Keratinocyte (primary cell): Measurements from ENCODE around the gene TENM4.

ENCODE experiments used
- CTCF ChIP-seq, 3 experiments: IDR thresholded peaks in 1 of 3; conservative IDR thresholded peaks in 1 of 3; optimal IDR thresholded peaks in 1 of 3; 2 replicates in 2 of 3; 3 replicates in 1 of 3; pipeline versions ENCODE3 to v1.5.1; 2011; ENCODE audit warnings: low read length in 3 of 3, mild to moderate bottlenecking in 3 of 3, moderate library complexity in 2 of 3, control low read depth in 1 of 3, inconsistent platforms in 1 of 3; ENCODE audit not compliant: insufficient read depth in 2 of 3; ENCODE audit errors: extremely low read depth in 1 of 3
- EZH2 ChIP-seq: IDR thresholded peaks from one replicate; pipeline ENCODE4 v1.6.1; 2012; ENCODE audit warnings: inconsistent platforms, mild to moderate bottlenecking, low read length, moderate library complexity

DNA sequence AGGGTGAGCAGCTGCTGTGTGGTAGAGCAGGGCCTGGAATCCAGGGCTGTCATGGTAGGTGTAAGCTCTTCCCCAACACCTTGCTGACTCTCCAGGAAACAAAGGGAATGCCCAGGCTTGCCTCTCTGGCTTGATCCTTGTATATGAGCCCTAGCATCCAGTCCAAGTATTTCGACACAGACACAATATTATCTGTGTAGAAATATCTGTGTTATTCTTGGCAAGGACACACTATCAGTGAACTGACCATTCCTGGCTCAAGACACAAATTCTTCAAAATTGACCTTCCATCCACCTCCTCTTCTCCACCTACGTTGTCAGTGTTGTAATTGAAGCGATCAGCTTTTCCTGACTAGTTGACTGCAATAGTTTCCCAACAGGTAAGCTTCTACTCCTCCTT lies 554.2 kb downstream of the TENM4 start:
- TF ChIP-seq CTCF (optimal IDR thresholded peaks at IDR 0.05 in 1 of 3, IDR thresholded peaks at IDR 0.05 in 1 of 3, conservative IDR thresholded peaks at IDR 0.05 in 1 of 3; ENCODE audit: extremely low read depth in 1 of 3, insufficient read depth in 2 of 3, low read length in 3 of 3), result no peak
- TF ChIP-seq EZH2, result no peak
